Renal cortical epithelial cell (primary cell): ENCODE measurements around the gene CDK5R2. TPM values are rescaled to one million over a fixed set of nuclear protein-coding genes. Genes with fewer than 3 reads are reported as not detected.
A peak's percentile ranks its signal among the peaks of the same experiment; 100 is the strongest.

Source experiments
- DNase-seq: peaks from one replicate; pipeline ENCODE4 v3.0.0-alpha.2; 2011; ENCODE audit warnings: low read depth
- total RNA-seq: library from RNA; depleted of rRNA; stranded (reverse); fragments of >200 nt; gene quantifications from 2 replicates; pipeline ENCODE4 v1.2.3, GENCODE V29; 2014

Gene CDK5R2
- total RNA-seq, 1 donor from 2014 or later, result 0.10 TPM

DNA sequence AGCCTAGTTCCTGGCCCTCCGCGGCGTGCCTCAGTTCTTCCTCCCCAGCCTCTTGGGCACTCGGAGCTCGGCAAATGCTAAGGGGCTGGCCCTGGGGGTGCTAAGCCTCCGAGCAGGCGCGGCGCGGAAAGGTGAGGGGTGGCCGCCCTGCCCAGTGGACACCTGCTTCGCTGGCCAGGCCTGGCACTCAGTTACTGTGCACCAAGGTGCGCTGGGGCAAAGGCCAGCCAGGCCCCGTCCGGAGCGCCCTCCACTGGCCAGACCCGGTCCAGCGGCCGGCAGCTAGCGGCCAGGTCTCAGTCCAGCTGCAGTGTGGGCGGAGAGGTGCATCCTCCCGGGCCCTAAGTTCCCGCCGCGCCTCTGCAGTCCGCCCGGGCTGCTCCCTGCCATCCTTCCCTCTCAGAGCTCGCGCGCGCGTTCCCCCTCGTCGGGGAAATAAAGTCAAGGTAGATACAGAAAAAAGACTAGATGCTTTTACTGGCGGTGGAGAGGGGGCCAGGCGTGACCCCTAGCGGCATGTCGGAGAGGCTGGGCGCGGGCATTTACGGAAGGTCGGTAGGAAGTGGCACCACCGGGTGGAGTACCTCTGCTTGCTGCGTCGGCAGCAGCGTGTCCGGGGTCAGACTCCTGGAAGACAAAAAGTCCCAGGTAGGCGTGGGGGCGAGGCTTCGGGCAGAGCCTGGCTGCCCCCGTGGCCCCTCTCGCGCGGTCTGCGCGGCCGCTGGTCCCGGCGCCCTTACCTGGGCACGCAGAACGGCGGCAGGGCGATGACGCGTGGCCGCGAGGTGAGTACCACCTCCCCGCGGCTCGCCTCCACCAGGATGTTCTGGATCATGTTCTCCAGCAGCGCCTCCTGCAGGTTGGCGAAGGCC, 43.2 kb downstream of the CDK5R2 start:
- DNase-seq, result no peak

DNA sequence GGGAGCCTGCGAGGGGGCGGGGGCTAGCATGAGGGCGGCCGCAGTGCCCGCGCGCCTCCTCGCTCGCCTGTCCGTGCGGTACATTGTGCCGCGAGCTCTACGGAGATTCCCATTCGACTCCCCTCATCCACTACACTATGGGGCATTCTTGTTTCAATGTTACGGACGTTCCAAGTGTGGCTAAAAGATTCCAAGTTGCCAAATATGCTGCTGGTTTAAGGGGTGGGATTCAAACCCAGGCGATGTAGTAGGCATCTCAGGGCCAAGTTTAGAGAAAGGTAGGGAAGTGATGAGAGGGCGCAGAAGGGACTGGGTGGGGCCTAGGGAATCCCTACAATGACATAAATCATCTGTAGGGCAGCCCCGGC, 43.8 kb downstream of the CDK5R2 start:
- no peak for DNase-seq

DNA sequence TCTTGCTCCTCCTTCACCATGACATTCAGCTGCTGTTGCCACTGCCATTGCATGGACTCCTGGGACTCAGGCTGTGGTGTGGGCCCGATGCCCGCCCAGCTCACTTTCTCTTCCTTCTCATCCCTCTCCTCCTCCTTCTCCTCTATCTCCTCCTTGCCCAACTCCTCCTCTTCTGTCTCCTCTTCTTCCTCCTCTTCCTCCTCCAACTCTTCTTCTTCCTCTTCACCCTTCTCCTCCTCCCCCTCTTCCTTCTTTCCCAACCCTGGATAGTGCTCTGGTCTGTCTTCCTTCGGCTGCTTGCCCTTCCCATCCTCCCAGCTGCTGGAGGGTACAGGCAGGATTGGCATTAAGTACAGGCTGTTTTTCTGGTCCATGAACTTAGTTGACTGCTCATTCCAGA, 44.5 kb downstream of the CDK5R2 start:
- DNase-seq, result no peak

DNA sequence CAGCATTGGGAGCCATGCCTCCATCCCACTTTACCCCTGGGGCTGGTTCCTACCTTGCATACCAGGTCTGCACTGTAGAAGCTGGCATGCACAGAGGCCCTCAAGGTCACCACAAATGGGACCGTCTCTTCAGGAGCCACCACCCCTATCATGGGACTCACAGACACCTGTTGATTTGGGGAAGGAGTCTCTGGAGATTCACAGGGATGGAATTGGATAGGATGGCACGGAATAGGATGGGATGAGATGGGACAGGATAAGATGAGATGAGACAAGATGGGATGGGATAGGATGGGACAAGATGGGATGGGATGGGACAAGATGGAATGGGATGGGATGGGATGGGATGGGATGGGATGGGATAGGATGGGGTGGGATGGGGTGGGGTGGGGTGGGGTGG, 49.8 kb downstream of the CDK5R2 start:
- DNase-seq, result no peak

DNA sequence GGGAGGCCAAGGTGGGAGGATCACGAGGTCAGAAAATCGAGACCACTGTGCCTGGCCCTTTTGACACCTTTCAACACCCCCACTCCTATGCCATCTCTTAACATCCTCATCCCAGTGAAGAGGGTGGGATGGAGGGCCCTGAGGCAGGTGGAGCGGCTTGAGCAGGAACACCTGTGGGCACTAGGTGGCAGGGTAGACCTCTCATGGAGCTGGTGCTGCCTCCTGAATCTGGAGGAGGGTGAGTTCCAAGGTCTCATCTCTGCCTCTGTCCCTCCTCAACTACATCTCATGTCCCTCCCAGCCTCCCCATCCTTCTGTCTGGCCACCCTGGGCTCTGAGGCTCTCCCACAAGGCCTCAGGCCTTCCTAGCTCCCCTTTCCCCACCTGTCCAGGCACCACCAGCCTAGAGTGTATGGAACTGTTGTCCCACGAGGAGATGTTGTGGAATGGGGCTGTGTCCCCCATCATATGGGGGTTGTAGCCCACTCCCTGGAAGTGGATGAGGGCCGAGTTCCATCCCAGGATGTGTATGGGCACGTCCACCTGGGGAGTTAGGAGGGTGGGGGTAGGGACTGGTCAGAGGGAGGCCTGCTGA, 50.8 kb downstream of the CDK5R2 start:
- DNase-seq, result peak; percentile 13

DNA sequence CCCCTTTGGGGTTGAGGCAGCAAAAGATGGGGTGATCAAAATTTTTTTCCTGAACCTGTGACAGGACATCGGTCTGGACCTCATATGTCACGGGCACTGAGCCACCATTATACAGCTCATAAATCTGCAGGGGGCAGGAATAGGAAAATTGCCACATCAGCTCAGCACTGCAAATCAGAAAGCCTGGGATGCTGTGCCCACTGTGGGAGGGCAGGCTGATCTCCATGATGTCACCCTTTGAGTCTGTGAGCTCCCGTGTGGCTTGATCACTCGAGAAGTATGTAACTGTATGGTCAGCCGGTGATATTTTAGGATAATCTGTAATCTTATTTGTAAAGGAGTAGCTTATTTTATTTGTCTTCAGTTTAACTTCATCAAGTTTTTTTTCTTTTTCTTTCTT, 51.4 kb downstream of the CDK5R2 start:
- no peak for DNase-seq

Other genes with a start within 250 kb of the CDK5R2 start
- gene TTLL4, start 248.8 kb upstream of the CDK5R2 start, total RNA-seq, result 4.9 and 17.9 TPM in 2 replicates
- gene CYP27A1, start 177.5 kb upstream of the CDK5R2 start, total RNA-seq, result 18.6 and 42.8 TPM in 2 replicates
- gene PRKAG3, start 127.9 kb upstream of the CDK5R2 start, total RNA-seq, result not detected in 2 replicates
- gene WNT6, start 99.9 kb upstream of the CDK5R2 start, total RNA-seq, result 3.5 TPM in 1 of 2 replicates, not detected in the other
- 13.5 and 21.5 TPM in 2 replicates for gene WNT10A, start 78.8 kb upstream of the CDK5R2 start, total RNA-seq
- gene FEV, start 25.5 kb downstream of the CDK5R2 start, total RNA-seq, result not detected in 2 replicates
- gene CRYBA2, start 33.8 kb downstream of the CDK5R2 start, total RNA-seq, result not detected in 2 replicates
- 0.65 TPM in 1 of 2 replicates, not detected in the other for gene CFAP65, start 81.8 kb downstream of the CDK5R2 start, total RNA-seq
- 0.25 TPM in 1 of 2 replicates, not detected in the other for gene IHH, start 101.3 kb downstream of the CDK5R2 start, total RNA-seq
- gene NHEJ1, start 201.1 kb downstream of the CDK5R2 start, total RNA-seq, result 18.4 and 24.6 TPM in 2 replicates
- gene SLC23A3, start 210.4 kb downstream of the CDK5R2 start, total RNA-seq, result 1.0 and 1.6 TPM in 2 replicates
- gene CNPPD1, start 217.3 kb downstream of the CDK5R2 start, total RNA-seq, result 39.1 and 46.3 TPM in 2 replicates
- gene RETREG2, start 218.6 kb downstream of the CDK5R2 start, total RNA-seq, result 65.6 and 73.5 TPM in 2 replicates
- 18.4 and 30.9 TPM in 2 replicates for gene ZFAND2B, start 247.1 kb downstream of the CDK5R2 start, total RNA-seq